OCI-LY7 (cell line): ENCODE data around the gene OAS3.

Source experiments
- CTCF ChIP-seq: fragments of 200-600 bp; sonication (generic); conservative IDR thresholded peaks from 2 replicates; pipeline ENCODE4 v1.5.1; 2014; ENCODE audit warnings: mild to moderate bottlenecking, antibody characterized with exemption, low read length, moderate library complexity, mixed read lengths
- EZH2phosphoT487 ChIP-seq: fragments of 200-600 bp; sonication (generic); IDR thresholded peaks from 2 replicates; pipeline ENCODE4 v1.6.1; 2018; ENCODE audit warnings: low read depth, borderline replicate concordance, mild to moderate bottlenecking, mixed run types, antibody characterized with exemption, low read length, moderate library complexity, mixed read lengths

DNA sequence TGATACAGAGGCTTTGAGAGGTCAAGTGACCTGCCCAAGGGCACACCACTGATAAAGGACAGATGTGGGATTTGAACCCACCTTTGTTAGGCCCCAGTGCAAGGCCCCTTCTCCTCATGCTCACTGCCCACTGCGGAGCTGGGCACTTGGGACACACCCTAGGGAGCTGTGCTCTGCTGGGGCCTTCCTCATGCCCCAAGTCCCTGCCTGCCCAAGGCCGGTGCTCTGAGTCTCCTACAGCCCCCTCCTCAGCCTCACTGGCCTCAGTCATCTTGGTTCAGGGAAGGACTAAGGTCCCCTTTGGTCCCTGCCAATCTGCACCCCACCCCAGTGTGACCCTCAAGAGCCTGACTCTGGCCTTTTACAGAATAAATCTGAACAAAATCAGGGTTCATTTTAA lies 7.9 kb upstream of the OAS3 start:
- no peak for TF ChIP-seq CTCF
- TF ChIP-seq EZH2phosphoT487 = no peak
